Activated T-cell treated with anti-CD3 and anti-CD28 coated beads for 48 hours (primary cell): ENCODE results near the gene STIM1.
"Not testable (repeated sequence)": the region's sequence is repeated elsewhere in the genome, so short reads cannot be mapped to it uniquely, and the experiment has no call there.

ENCODE experiments used
- DNase-seq: peaks from one replicate; pipeline ENCODE4 v3.0.0-alpha.2; 2020; ENCODE audit warnings: low read depth

STIM1 gene

DNA sequence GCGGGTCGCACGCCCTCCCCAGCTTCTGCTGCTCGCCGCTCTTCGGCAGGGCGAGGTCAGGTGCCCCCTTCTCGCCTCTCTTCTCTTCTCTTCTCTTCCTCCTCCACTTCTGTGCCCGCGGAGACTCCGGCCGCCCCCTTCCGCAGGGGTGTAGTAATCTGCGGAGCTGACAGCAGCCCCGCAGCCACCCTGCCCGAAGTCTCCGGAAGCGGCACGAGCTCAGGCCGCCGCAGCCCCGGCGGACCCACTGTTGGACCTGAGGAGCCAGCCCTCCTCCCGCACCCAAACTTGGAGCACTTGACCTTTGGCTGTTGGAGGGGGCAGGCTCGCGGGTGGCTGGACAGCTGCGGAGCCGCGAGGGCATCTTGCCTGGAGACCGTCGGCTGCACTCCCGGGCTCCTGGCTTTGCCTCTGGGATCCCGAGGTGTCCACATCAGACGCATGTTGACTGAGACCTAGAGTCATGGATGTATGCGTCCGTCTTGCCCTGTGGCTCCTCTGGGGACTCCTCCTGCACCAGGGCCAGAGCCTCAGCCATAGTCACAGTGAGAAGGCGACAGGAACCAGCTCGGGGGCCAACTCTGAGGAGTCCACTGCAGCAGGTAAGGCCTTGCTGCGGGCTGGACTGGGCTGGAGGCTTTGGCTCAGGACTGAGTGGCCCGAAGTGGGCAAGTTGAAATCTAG, 486 bp downstream of the STIM1 start:
- peak; percentile 40 for DNase-seq

DNA sequence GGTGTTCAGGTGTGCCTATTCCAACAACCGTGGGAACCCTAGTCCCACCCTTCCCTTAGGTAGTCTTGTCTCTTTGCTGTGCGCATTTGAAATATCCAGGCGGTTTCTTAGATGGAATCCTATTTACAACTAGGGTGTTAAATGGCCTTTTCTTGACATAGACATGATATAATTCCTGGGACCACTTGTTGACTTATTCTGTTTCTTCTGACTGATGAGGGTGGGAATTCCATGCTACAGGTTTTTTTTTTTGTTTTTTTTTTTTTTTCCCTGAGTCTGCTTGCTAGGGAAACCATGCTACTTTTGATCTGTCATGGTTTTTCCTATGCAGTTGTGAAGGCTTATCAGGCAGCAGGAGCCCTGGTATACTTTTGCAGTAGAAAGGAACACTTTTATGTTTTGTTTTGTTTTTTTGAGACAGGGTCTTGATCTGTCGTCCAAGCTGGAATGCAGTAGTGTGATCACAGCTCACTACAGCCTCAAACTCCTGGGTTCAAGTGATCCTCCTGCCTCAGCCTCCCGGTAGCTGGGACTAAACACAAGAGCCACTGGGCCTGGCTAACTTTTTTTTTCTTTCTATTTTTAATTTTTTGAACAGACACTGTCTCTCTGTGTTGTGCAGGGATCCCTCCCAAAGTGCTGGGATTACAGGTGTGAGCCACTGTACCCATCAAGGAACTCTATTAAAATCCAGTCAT, 1.5 kb downstream of the STIM1 start:
- DNase-seq: no peak

- DNase-seq: no peak
Observed at GRCh38 chr11:3857628-3858027, 2.2 kb downstream of the STIM1 start.

DNA sequence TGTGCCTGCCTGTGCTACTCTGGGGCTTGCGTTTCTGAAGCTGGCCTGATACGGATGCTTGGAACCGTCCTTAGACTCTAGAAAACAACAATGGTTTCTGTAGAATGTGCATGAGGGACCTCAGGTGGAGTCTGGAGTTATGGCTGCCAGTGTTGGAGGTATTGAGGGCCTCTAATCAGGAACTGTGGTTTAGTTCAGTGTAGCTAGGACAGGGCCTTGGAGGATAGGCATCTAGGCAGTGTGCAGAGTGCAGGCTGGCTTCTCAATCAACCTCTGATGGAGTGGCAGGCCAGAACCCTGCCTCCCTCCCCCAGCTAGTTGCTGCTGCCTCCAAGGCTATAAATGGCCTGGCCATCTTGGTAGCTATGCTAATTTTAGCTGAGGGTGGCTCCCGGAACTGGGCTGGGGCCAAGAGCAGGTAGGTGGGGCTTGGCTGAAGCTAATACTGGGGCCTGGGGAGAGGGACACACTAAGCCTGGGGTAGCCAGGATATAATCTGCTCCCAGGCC, 4.0 kb downstream of the STIM1 start:
- DNase-seq: no peak

GRCh38 chr11:3860375-3860774, 4.9 kb downstream of the STIM1 start:
- no peak for DNase-seq

GRCh38 chr11:3860898-3861393, 5.5 kb downstream of the STIM1 start:
- DNase-seq: not testable (repeated sequence)

DNA sequence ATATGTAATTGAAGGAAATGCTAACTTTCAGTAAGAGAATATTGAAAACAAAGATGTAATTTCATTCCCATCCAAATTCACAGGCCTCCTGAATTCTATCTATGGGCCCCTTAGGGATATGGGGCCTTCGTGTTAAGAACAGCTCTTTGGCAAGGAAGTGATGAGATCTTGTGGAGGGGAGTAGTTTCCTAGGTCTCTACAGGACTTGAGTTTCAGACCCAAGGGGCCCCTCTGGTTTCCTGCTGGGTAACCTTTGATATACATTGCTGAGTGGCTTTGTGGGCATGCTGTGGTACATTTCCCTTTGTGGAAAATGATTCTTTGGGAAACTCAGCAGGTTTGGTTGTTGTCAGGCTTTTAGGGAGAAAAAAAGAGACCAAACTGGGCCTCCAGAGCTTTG, 6.2 kb downstream of the STIM1 start:
- no peak for DNase-seq

DNA sequence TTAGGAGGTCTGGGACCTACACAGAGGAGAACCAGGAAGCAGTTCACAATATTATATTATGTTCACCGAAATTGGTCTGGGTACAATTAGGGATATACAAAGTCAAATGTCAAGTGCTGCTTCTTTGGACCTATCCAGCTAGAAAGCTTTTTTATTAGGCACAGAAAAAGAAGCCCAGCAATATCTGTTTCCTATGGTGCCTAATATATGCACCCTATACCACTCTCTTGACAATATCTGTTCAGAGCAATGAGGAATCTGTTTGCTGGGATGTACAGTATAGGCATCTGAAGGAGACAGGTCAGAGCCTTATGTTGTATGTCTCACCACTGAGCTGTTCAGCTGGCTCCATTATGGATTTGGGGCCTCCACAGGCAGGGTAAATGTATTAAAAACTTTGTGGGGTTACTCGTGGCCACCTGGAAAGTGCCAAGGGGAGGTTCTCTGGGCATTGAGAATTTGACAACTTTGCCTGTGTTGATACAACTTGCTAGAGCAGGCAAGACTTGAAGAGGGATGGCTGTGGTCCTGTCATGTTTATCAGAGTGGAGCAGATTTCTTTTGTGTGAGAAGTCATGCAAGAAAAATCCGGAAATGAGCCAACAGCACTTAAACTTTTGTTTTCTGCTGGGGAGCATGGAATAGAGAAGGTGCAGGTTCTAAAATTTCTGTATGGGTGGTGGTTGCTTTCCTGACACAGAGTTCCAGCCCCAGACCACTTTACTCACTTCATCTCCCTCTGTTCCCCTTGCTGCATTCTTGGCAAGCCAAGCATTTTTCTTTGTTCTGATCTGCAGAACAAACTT, 10.1 kb downstream of the STIM1 start:
- DNase-seq: no peak

GRCh38 chr11:3866206-3866605, 10.7 kb downstream of the STIM1 start:
- DNase-seq: no peak

DNA sequence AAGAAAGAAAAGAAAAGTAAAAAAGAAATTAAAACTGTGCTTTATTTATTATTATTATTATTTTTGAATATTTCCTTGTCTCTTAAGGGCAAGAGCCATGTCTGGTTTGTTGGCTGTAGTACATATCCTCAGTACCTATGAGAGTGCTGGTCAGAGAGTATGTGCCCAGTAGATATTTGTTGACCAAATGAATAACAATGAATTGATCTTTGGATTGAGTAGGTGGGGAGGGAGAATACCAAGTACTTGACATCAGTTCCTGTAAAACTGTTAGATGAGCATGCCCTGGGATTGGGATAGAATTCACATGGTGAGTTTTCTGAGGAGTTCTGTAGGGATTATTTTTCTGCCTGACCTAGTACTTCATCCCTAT, 11.4 kb downstream of the STIM1 start:
- DNase-seq: no peak

DNA sequence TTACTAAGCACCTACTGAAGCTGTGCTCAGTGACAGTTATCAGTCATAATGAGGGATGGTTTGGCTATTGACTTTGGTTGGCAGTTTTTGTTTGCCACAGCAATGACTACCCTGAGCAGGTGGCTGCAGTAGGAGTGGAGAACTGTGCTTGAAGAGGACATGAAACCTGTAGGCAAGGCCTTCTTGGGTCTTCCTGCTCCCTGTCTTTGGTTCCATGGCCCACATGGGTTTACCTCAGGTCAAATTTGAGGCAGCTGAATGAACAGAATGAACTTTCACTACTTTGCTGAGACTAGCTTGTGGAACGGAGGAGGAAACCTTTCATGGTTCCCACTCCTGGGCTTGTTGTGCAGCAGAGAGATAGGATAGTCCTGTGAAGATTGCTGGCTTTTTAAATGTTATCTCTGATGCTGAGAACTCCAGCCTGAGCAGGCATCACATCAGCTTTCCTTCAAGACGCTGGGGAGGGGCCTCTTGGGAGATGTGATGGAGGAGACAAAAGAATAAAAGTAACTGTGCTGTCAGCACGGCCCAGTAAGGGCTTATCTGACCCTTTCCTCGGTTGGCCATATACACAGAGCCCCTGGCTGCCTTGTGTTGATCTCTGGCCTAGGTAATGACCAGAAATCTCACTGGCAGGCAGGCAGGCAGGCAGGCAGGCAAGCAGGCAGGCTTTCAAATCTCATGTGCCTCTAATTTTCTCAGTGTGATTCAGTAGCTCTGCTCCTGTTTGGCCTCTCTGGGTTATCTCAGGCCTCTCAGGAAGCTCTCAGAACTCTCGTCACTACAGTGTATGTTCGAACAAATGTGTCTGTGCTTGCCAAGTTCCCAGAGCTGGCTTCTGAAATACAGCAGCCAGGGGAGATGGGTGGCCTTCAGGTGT, 12.0 kb downstream of the STIM1 start:
- no peak for DNase-seq

GRCh38 chr11:3873712-3874349, 18.4 kb downstream of the STIM1 start:
- no peak for DNase-seq

DNA sequence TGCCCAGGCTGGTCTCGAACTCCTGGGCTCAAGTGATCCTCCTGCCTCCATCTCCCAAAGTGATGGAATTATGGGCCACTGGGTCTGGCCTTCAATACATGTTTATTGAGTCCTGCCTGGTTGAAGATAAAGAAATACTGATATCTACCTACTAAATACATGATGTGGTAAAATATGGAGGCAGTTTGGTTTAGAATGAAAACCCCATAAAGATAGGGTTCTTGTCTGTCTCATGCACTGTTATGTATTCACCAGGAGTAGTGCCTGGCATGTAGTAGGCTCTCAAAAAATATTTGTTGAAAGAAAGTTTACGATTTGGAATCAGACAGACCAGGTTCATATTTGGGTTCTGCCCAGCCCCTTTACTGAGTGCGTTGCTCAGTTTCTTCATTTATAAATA, 21.1 kb downstream of the STIM1 start:
- no peak for DNase-seq

GRCh38 chr11:3877364-3878257, 22.1 kb downstream of the STIM1 start:
- no peak for DNase-seq

- DNase-seq: no peak
Observed at GRCh38 chr11:3878258-3878584, 22.8 kb downstream of the STIM1 start.

DNA sequence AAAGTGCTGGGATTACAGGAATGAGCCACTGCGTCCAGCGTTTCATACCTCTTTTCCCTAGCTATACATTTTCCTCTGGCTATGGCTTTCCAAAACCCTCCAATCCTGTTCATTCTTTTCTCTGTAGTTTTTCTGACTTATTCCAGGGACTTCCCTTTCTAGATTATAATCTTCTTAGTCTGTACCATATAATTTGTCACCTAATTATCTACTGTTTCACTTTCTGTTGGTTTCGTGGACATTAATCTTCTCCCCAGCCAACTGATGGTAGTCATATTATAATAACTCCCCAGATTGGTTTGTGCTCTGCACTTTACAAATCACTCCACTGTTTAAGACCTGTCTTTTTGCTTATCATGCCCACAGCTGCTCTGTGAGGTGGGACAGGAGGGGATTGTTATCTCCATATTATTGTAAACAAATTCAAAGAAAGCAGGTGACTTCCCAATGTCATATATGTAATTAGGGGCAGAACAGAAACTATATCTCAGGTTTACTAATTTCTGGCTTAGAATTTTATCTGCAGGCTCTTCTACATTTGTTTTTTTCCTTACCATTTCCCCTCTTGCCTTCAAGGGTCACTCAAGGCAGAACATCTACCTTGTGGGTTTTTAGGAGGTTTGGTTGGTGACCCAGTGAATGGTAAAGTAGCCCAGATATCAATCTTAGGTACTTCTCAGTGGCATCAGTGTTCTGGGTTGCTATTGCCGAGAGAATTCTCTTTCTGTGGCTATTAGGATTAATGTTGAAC, 23.9 kb downstream of the STIM1 start:
- DNase-seq: no peak

GRCh38 chr11:3879967-3880542, 24.6 kb downstream of the STIM1 start:
- no peak for DNase-seq

DNA sequence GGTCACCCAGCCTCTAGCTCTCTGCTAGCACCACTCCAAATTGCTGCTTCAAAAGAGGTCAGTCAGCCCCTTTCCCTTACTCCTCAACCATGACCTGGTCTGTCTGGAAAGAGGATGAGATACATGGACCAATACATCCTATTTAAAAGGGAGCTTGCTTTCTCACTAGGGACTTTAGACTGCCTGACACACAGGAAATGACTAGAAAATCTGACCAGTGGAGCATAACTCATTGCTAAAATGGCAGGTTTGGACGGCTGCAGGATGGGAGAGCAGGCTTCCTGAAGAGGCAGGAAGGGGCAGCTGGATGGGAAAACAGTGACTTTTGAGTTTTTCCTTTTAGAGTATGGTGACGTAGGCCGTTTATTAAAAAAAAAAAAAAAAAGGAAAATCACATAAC, 25.3 kb downstream of the STIM1 start:
- no peak for DNase-seq

GRCh38 chr11:3882655-3883054, 27.2 kb downstream of the STIM1 start:
- no peak for DNase-seq
